AG08396 (cell line): ENCODE measurements around the gene BAK1.
A peak's percentile ranks its signal among the peaks of the same experiment; 100 is the strongest.
"Not testable (repeated sequence)": the region's sequence is repeated elsewhere in the genome, so short reads cannot be mapped to it uniquely, and the experiment has no call there.

Source experiments
- DNase-seq: peaks from one replicate; pipeline ENCODE4 v3.0.0; 2012; ENCODE audit warnings: low spot score, mixed read lengths

BAK1 gene

DNA sequence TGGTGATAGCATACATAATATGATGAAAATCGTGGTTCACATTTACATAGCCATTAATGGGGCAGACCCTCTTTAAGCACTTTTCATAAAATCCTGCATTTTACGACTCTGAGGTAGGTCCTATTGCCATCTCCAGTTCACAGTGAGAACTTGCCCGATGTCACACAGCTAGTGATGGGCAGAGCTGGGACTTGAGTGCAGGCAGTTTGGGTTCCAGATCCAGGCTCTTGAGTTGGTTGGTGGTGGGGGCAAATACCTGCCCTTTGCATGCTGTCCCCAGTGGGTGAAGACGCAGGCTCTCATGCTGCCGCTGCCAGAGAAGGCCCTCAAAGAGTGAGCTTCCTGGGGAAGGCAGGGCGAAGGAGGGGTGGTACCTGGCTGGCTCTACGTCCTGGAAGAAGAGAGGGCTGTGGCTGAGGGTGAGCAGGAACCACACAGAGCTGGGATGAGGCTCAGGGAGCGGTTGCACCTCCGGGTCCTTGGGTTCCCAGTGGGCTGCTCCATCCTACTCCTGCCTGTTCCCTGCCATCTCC lies 6.1 kb upstream of the BAK1 start:
- DNase-seq = no peak

DNA sequence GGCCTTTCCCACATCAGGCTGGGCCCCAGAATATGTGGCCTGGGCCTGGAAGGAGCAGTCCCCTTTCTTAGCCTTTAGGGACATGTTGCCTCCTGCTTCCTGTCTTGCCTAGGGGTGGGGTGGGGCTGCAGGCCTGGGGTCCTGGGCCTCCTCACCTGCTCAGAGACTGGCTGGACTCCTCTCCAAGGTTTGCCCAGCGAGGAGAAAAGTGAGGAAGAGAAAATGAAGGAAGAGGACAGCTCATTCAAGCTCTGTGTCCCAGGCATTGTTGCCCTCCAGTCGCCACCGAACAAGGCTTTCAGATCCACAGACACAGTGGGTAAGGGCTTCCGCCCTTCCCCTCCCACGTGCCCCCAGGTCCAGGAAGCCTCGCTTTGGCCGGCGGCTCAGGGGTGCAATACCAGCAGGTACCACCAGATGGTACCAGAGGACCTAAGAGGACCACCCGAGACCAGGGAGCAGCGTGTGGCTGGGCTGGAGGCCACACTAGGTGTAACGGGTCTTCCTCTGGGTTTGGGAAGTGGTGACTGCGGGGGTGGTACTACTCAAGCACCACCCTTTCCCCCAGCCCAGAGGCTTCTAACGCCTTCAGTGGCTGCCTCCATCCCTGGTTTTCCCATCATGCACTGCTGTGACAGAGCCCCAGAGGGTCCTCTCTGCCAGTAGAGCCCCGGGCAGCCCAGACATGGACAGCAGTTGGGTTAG lies 5.5 kb upstream of the BAK1 start:
- peak; percentile 75 for DNase-seq

DNA sequence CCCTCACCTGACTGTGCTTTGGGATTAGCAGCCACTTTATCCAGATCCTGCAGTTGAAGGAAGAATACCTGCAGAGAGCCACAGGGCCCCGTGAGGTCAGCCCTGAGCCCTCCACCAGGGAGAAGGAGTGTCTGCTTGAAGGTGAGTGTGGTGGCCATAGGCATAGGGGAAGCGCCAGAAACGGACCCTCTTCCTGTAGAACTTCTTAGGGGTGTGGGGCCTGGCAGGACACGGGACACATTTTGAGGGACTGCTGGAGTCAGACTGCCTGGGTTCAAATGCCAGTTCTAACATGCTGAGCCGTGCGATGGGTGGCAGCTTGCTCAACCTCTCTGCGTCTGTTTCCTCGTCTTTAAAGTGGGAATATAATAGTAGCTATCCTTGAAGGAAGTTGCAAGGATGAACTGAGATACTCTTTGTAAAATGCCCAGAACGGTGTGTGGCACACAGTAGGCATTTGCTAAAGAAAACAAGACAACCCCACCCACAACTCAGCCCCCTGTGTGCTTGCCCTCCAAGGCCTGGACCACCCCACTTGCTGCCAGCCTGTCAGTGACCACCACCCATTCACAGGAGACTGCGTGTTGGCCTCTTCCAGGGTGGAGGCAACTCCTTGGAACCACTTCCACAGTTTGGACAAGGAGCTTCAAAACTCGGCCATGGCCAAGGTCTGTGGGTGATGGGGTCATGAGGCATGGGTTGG lies 4.8 kb upstream of the BAK1 start:
- no peak for DNase-seq

DNA sequence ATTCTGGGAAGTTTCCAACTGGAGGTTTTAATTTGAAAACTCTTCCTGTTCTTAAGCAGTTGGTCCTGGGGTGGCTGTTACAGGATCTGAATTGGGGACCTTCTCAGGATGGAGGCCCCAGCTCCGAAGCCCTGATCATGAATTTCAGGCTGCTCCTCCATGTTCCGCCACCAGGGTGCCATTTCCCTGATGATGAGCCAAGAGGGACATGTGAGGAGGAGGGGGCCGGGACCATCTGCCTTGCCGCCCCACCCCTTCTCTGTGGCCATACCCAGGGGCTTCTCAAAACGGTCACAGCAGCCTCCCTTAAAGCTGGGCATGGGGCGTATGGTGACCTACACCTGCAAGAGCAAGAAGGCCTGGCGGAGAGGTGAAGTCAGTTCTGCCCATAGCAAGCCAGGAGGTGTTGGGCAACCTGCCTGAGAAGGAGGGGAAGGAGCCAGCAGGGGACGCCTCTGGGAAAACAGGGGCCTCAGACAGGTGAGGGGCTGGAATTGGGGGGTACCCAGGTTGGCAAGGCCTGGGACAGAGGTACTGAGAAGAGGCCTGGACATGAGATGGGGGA lies 3.6 kb upstream of the BAK1 start:
- DNase-seq = no peak

DNA sequence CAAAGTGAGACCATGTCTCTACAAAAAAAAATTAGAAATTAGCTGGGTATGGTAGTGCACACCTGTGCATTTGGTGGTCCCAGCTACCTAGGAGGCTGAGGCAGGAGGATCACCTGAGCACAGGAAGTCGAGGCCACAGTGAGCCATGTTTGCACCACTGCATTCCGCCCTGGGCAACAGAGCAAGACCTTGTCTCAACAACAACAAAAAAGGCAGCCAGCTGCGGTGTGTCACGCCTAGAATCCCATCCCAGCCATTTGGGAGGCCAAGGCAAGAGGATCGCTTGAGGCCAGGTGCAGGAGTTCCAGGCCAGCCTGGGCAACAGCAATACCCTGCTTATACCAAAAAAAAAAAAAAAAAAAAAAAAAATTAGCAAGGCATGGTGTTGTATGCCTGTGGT lies 1.1 kb upstream of the BAK1 start:
- no peak for DNase-seq

DNA sequence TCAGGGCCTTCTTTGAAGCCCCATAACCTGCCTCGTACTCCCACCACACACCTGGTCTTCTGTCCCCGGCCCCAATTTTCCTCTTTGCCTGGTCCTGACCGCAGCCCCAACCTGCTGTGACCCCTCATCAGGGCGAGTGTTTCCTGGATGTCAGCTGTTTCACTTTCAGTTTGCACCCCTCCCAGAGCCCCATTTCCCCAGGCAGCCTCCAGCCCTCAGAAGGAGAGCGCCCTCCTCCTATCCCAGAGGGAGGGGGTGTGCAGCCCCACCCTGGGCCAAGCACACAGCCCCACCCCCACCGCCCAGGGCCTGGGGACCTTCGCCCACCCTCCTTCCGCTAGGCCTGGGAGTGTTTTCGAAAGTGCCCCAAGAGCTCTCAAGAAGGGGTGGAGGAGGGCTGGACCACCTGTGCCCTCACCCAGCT lies 1.5 kb downstream of the BAK1 start:
- no peak for DNase-seq

DNA sequence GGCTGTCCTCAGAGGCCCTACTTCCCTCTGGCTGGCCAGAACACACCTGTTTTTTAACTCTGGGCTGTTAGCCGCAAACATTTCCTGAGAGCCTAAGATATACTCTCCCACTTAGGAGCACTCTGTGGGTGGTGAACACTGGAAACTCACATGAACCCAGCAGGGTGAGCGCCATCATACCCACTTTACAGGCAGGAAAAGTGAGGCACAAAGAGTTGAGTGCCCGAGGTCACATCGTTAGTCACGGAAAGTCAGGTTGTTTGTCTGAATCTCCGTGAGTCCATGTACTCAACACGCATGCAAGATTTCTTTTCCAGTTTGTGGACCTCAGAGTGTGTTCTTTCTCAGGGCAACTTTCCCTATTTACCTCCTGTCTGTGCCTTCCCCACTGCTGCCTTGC lies 1.9 kb downstream of the BAK1 start:
- no peak for DNase-seq

DNA sequence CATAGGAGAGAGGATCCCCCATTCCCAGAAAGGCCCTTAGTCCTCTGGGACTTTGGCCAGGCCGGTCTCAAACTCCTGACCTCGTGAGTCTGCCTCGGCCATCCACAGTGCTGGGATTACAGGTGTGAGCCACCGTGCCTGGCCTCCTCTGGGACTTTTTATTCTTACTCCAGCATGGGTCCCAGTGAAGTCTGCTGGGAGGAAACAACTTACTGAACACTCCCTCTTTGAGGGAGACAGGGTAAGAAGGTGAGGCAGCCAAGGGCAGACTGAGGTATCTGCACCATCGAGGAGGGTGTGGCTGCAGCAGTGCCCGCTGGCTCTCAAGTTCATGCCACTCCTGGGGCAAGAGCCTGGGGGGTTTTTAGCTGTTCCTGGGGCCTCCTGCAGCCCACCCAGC lies 2.4 kb downstream of the BAK1 start:
- DNase-seq = no peak

DNA sequence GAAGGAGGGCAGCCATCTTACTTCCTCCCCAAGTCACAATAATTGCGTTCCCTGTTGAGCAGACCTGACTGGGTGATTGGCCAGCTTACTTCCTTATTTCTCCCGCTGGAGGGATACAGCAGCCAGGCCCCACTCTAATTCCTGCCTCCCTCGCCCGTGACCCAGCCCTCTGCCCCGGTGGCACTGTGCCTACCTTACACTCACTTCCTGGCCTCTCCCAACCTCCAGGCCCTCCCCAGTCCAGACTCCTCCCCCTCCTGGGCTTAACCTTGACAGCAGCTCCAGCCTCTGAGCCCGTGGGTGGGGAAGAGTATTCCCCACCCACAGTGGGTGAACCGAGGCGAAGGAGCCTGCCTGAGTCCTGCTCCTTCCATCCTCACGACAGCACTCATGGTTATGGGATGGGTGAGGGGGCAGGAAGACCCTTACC lies 3.0 kb downstream of the BAK1 start:
- DNase-seq = no peak

DNA sequence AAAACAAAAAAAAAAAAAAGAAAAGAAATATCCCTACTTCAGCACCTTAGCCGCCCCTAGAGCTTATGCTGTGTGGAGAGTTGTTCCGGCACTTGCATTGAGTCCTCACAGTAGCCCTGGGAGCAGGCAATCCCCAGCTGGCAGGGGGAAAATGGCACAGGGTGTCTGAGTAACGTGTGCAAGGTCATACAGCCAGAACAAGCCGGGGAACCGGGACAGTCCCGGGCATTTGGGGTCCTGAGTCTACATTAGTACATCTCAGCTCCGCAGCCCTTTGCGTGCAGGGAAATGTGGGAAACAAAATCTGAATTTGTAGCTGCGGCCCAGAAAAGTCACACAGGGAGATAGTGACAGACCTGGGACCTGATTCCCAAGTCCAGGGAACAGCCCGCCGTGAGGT lies 3.4 kb downstream of the BAK1 start:
- DNase-seq = no peak

DNA sequence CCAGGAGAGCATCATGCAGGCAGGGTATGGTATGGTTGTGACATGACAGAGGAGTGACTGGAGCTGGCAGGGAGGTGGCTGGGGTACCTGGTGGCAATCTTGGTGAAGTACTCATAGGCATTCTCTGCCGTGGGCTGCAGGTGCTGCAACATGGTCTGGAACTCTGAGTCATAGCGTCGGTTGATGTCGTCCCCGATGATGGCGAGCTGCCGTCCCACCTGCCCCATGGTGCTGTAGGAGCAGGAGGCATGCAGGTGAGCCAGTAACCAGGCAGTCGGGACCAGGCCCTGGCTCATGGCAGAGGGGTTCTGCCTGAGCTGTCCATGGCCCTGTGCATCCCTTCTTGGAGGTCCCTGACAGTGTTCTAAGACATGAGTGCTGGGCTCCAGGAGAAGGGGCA lies 4.9 kb downstream of the BAK1 start:
- DNase-seq = no peak

DNA sequence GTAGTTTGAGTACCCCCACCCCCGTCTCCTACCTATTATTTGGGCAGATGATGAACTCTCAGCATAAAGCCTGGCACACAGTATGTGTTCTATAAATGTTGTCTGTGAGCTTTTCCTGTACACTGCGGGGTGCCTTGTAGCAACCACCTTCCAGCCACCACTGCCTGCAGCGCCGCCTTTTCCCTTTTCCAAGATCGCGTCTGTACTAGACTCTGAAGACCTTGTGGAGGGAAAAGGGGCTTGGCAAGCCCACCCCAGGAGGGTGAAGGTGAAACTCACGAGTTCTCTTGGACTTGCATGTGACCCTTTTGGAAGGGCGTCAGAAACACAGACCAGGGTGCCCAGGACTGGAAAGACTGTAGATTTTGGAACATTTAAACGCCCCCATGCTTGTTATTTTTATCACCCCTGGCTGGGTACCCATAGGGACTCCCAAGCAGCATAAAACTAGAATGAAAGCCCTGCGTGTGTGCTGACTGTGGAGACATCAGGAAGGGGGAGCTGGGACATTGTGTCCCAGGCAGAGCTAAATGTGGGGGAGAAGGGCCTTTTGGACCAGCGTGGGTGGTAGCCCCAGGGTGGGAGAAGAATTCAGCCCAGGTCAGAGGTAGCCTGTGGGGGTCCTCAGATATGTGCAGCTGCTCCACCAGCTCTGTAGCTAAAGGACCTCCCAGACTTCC lies 8.3 kb downstream of the BAK1 start:
- DNase-seq = no peak

DNA sequence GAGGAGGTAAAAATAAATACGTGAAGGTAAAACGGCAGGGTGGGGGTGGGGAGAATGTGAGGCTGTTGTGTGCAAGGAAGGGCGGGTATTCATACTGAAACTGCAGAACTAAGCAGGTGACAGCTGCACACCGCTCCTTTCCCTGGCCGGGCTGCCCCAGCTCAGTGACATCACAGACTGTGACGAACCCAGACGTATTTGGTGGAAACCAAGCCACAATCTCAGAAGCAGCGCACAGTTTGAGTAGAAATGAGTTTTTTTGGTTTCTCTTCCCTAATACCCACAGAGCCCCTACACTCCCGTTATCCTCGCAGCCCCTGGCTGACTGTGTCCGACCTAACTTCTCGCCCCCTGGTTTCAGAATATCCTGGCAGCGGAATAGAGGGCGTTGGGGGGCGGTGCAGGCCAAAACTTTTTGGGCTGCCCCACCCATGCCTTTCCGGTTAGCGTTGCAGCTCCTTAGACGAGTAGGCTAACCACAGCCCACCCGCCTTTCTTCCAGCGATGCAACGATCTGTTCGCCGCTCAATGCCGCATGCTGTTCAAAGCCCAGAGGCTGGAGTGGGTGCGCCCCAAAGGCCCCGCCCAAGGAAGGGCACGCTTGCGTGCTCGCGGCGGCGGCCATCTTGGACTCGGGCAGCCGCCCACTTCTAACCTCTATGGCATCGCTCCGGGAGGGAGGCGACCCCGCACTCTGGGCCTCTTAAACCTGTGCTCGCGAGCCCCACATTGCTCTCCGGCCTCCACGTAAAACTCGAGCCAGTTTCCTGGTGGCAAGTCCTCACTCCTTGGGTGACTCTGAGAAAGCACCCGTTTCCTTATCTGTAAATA lies 9.1 kb downstream of the BAK1 start:
- peak; percentile 87 for DNase-seq

DNA sequence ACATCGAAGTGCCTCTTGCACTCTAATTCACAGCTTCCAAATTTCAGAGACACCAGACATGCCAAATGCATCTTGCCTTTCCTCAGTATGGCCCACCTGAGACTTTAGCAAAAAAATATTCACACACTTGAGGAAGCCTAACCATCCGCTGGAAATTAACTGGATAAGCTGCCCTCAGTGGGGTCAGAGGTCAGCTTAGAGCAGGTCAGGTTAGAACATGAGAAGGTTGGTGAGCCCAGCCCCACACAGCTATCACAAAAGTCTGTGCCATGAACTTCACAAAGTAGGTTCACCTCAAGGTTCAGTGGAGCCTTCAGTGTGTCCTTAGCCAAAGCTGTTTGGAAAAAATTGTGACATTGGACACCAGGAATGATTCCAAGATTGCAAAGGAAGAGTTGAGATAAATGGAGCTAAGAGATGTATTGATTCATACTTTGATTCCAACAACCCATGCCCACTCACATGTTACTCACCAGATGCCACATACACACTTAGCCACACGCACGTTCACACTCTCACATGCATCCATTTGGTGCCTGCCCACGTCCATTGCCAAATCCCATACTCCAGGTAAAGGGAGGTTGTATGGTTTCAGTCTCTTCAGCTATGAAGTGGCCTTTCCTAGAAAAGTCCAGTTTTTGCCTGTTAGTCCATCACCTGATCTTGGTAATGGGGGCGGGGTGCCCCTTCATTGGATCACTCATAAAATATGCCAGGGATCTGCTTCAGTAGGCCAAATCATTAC lies 11.1 kb downstream of the BAK1 start:
- DNase-seq = no peak

DNA sequence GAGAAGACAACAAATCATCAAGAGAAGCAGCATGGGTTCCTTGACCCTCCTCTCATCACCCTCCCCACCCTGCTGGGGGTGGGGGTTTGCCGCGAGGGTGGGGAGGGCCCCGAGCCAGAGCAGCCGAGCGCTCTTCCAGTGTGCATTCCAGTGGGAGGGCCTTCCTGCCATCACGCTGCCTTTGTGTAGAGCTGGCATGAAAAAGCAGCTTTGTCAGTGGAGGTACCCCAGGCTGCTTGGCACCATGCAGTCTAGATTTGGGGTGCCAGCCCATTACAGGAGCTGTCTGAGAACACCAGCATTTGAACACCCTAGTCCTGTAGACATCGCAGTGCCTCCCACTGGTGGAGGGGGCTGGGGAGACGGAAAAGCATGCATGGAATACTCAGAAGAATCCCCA lies 12.2 kb downstream of the BAK1 start:
- no peak for DNase-seq

DNA sequence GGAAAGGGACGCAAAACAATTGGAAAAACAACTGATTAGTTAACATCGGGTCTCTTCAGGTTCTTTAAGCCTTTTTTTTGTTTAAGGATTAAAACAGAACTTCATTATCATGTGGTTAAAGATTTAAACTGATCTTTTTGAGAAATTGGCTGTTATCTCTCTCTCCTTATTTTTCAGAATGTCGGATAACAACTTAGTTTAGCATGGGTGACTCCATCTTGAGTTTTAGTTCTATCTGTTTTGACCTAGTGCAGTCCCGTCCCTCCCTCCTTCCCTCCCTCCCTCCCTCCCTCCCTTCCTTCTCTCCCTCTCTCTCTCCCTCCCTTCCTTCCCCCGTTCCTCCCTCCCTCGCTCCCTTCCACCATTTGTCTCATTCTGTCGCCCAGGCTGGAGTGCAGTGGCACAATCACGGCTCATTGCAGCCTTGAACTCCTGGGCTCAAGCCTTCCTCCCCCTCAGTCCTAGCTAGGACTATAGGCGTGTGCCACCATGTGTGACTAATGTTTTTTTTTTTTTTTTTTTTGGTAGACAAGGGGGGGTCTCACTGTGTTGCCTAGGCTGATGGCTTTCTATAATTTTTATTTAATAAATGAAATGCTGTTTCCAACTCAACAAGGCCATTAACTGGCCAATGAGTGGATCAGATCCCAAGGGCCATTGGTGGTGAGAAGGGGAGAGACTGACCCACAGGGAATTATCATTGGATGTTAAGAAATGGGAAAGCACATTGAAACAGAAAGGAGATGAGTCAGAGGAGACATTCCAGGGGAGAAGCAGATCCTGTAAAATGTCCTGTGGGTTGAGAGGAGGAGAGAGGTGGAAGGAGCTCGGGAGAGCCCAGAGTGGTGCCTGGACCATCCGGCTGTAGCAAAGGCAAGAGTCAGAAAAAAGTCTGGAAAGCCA lies 13.6 kb downstream of the BAK1 start:
- DNase-seq = peak; percentile 82

DNA sequence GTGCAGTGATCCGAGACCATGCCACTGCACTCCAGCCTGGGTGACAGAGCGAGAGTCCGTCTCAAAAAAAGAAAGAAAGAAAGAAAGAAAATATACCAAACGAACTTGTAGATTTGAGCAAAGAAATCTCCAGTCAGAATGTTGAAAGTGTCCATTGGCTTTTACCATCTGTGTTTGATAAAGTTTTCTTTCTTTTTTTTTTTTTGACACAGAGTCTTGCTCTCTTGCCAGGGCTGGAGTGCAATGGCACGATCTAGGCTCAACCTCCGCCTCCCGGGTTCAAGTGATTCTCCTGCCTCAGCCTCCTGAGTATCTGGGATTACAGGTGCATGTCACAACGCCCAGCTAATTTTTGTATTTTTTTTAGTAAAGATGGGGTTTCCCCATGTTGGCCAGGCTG lies 21.3 kb downstream of the BAK1 start:
- DNase-seq = no peak

DNA sequence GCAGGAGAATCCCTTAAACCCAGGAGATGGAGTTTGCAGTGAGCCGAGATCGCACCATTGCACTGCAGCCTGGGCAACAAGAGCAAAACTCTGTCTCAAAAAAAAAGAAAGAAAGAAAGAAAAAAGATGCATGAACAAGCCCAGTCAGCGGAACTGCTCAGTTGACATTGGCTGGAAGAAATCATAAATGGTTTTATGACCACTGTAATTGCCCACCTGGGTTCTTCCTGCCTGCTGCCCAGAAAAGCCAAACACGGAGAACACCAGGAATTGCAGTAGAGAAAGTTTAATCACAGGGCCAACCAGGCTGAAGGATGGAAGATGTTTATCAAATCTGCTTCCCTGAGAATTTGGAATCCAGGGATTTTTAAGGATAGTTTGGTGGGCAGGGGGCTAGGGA lies 22.7 kb downstream of the BAK1 start:
- no peak for DNase-seq

DNA sequence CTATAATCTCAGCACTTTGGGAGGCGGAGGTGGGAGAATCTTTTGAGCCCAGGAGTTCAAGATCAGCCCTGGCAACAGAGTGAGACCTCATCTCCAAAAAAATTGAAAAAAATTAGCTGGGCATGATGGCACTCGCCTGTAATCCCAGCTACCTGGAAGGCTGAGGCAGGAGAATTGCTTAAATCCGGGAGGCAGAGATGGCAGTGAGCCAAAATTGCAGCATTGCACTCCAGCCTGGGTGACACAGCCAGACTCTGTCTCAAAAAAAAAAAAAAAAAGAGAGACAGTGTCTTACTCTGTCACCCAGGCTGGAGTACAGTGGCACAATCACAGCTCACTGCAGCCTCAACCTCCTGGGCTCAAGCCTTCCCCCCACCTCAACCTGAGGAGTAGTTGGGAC lies 27.2 kb downstream of the BAK1 start:
- not testable (repeated sequence) for DNase-seq

DNA sequence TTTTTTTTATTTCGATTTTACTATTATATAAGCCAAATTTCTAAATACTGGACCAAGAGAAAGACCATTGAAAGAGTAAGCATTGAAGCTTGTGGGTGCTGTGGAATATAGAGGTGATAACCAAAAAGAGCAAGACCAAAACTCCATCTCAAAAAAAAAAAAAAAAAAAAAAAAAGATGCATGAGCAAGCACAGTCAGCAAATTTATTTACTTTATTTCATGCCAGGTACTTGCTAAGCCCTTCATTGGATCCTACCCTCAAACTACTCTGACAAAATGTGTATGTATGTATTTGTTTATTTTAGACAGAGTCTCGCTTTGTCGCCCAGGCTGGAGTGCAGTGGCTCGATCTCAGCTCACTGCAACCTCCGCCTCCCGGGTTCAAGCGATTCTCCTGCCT lies 27.8 kb downstream of the BAK1 start:
- DNase-seq = no peak
